GM19324 (cell line): ENCODE results near the gene THSD7B.

Source experiments
- ATAC-seq: cut with Tn5 transposase; IDR thresholded peaks from one replicate; pipeline ENCODE4 v1.9.1; 2021; ENCODE audit warnings: mild to moderate bottlenecking, moderate library complexity; ENCODE audit not compliant: unreplicated experiment, low FRiP score

THSD7B gene

DNA sequence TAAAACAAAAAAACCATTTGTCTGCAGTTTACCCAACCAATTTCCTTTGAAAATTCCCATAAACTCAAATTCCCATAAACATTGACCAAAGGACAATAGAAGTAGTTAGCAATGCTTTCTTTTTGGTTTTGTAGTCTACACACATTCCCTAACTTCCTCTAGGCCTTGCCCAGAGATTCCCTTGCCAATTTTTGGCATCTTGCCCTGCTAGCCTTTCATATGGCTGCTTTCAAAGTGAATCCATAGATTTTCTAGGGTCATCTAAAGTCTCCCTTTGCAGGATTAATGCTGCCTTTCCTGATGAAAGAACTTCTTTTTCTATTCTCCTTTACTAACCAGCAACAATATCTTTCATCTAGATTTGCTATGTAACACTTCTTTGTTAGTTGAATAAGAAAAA lies 33.4 kb downstream of the THSD7B start:
- no peak for ATAC-seq

DNA sequence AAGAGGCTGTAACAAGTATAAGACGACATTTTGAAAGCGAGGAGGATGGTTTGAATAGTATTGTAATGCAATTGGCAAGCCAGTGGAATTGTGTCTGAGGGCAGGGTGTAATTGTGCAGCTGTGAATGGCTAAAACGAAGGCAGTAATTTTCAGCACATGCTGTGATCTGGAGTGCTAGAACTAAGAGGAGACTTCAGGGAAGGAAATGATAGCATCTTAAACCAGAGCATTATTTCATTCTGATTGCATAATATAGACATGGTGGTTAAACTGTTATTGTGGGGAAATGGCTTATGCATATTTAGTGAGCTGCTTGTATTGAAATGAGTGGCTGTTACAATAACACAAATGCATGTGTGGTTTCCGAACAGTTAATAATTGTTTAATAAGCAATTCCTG lies 36.3 kb downstream of the THSD7B start:
- ATAC-seq, result no peak

DNA sequence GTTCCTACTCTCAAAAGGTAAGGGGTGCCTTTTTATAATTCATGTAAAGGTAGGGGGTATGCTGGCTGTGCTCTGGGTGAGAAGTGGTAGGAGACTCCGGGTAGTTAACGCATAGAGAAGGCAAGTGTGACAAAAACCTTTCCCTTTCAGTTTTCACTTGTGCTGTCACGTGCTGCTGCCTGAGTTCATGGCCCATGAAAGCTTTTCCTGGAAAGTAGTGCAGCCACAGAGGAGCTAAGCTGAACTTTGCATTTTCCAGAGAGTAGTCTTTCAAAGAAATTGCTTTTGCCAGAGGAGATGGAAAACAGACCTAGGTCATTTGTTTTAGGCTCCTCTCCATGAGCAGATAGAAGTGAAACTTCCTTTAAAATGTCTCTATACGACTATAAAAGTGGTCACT lies 44.7 kb downstream of the THSD7B start:
- ATAC-seq, result no peak

DNA sequence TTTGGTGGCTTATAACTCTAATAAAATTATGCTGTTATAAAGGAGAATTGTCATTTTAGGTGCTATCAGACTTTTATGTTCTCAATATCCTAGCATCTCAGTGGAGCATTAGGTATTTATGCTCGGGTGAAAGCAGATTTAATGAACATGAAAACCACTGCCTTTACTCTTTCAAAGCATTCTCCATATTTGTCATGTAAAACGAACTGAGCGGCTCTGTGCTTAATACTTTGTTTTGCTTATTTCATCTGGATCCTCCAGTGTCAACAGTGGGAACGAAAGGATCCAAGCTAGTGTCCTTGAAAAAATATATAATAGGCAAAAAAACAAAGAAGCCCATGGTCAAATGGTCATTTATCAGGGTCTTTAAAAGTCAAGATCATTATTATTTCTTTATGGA lies 53.5 kb downstream of the THSD7B start:
- ATAC-seq, result no peak

DNA sequence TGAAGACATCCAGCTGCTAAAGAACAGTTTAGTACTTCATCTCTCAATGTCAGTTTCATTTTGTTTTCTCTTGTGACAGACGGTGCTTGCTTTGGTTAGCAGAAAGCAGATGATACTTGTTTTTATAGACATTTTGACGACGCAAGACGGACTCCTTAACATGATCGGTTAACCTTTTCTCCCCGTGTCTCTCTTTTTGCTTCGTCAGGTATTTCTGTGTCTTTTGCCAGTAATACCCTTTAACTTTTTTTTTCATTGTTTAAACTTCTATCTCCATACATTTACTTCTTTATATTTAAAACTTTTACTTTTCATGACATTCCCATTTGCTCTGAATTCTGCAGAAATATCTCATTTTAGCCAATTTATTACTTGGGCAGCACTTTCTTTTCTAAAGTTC lies 57.9 kb downstream of the THSD7B start:
- no peak for ATAC-seq

DNA sequence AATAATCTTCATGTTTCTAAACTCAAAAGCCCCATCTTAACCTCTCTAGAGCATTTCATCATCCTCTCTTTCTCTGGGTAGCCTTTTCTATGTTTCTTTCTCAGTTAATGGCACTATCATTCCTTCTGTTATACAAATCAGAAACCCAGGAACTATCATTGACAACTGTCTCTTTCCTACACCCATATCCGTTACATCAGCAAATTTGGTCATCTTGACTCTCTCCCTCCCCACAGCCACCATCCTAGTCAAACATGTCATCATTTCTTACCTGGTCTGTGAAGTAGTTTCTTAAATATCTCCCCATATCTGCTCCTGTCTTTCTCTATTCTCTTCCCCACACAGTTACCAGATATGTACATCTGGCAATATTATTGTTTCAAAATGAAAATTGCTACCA lies 62.8 kb downstream of the THSD7B start:
- no peak for ATAC-seq

DNA sequence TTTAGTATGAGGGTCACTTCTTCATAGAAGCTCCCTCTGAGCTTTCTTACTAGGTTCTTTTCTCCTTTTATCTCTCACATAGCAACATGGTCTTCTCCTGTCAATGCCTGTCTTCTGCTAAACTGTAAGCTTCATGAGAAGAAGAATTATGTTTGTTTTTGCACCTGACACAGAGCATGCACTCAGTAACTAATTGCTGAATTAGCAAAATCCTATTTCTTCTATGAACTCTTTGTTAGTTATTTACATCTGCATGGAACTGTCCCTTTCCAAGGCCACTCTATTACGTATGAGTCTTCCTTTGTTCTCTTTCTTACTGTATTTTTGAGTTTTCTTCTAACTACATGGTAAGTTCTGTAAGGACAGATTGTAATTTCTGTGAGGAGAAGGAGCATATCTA lies 63.4 kb downstream of the THSD7B start:
- no peak for ATAC-seq

DNA sequence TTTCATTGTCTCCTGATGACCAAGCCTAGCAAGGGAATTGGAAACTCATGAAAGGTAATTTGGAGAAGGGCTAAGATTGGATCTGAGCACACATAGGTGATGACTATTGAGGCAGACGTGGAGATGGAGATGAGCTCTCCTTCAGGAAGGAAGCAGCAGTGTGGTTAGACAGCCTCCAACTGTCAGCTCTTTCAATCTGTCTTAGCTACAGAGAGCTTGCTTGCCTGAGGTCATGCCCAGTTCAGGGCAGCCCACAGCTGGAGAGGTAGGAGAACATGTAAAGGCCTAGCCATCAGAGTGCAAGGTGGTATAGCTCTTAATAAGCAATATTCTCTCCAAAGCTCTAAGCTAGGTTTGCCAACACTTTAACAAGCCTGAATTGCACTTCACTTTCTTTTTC lies 79.2 kb downstream of the THSD7B start:
- no peak for ATAC-seq

DNA sequence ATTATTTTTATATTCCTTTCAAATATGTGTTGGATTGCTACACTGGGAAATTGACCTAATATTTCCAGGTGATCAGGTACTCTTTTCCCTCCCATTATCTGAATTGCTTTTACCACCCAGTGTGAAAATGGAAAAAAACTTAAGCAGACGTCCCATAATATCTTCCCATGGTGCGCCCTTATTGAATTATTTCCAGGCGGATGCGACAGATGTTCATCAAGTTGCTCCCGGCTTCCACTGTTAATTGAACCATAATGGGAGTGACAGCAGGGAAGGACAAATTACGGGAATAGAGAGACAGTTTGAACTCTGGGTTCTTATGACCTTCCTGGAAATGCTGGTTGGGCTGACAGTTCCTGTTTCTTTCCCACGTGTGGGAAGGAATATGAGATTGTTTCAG lies 93.3 kb downstream of the THSD7B start:
- no peak for ATAC-seq

DNA sequence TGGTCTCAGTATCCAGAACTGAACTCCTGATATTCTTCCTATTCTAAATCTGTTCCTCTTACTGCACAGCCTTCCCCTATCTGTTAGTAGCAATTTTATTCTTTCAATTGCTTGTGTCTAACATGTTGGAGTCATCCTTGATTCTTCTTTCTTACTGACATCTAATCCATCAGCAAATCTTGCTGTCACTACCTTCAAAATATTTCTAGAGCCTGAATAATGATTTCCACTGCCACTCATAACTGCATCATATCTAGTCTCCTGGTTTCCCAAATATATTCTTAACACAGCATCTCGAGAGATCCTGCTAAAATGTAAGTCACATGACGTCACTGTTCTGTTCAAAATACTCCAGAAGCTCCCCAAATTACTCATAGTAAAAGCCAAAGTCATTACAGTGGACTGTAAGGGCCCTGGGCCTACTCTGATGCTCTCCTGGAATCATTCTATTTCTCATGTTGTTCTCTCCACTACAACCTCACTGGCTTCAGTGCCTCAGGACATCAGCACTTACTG lies 95.2 kb downstream of the THSD7B start:
- ATAC-seq, result no peak

DNA sequence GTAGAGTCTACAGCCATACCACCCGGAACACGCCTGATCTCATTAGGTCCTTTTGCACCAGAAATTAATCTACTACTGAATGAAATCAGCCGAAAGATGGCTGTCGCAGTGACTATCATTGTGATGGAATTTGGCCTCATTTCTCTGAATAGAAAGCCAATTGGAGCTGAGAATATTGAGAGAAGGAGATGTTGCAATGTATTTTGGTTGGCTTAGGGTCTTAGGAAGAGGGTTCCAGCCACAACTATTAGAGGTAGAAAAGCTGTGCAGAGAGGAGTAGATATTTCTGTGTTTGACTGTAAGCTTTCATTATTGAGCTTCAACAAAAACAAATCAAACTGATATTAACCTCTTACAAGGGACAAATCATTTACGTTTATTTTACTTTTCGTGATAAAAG lies 98.1 kb downstream of the THSD7B start:
- no peak for ATAC-seq

DNA sequence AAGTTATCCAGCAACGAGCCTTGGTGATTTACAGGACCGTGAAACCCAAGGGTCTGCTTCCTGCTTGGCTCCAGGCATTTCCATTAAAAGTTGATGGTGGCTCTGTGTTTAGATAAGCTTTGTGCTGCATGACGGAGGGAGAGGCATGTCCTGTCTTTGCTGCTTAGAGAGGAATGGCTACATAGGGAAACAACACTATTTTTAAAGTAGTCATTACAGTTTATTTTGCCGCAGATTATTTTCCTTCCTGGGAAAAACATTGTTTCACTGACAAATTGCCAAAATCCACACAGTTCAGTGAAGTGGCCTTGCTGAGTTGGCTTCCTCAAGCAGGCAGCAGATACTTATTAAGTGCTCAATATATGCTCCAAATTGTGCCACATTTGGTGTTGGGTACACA lies 98.5 kb downstream of the THSD7B start:
- no peak for ATAC-seq

DNA sequence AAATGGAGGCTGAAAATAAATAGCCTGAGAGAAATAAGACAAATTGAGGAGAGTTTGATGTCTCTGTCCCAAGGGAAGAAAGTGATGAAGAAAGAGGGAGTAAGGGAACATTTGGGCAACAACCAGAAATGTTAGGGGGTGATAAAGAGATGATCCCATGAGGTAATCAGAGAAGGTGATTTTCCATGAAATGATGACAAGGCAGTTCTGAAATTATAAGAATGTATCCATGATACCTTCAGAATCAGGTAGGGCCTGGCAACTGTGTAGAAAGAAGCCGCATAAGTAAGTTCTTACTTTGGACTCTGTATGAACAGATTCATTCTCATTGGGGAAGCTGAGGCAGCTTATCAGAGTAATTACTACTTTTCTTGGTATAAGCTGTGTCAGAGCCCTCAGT lies 106.1 kb downstream of the THSD7B start:
- ATAC-seq, result no peak

DNA sequence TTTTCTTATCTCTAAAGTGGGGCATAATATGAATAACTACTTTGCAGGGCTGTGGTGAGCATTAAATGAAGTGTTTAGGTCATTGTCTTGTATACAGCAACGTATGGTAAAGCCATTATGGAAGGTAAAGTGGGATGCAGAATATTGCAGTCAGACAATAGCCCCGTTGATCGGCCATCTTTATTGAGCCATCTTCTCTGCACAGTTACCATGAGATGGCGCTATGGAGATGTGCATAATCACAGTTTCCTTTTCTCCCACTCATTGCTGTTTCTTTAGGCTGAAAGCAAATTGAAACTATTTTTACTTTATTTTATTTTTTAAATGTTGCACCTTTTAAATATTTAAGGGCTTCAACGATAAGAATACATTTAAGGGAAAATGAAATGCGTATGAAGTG lies 108.9 kb downstream of the THSD7B start:
- ATAC-seq, result no peak

DNA sequence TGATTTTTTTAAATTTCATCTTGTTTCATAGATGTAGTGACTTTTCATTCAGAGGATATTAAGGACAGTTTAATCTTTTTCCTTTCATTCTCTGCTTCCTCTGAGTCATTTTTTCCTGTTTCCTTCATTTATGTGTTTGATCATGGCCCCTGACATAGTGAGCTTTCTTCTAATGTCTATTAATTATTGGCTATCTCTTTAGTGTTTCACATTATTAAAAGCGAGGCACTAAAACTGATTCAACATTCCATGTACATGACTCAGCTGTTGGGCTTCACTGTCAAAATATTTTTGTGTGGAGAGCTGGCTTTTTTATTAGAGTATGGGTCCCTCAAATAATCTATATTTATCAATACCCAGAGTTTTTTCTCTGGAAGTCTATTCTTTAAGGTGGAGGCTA lies 125.8 kb downstream of the THSD7B start:
- ATAC-seq, result no peak

DNA sequence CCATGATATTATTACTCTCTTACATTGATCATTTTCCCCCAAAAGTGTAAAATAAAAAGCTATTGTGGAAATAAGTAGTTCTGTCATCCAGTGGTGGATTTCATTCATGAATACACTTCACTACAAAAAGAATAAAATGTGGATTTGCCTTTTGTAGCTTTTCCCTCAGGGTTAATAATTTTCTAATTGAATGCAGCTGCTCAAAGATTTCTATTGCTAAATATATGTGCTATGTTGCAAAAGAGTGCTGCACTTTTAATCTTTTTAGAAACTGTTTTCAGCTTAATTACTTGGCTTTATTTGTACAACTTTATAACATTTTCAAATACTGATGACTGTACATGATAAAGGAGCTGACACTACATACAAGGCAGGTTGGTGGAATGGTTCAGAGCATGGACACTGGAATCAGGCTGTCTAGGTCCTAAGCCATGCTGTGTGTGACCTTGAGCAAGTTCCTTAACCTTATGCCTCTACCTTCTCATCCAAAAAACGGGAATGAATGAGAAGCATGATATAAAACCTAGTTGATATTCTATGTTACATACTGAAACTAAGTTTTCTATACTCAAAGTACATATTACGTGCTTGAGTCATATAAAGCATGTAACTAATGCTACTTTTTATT lies 128.8 kb downstream of the THSD7B start:
- ATAC-seq, result no peak

DNA sequence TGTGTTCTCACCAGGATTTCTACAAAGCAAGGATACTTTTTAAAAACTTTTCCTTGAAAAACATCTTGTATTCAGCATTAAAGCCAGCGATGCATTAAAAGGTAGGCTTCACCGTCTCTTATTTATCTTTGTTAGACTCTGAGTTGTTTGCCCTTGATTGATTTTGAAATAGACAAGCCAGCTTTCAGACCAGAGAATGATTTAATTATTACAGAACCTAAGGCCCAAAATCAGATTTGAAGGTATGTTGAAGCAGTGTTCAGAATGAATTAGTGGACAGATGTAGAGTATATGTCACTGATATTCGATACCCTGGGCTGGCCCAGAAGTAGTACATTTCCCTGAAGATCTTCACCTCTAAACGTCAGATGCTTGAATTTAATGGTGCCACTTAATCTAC lies 136.4 kb downstream of the THSD7B start:
- ATAC-seq, result no peak

DNA sequence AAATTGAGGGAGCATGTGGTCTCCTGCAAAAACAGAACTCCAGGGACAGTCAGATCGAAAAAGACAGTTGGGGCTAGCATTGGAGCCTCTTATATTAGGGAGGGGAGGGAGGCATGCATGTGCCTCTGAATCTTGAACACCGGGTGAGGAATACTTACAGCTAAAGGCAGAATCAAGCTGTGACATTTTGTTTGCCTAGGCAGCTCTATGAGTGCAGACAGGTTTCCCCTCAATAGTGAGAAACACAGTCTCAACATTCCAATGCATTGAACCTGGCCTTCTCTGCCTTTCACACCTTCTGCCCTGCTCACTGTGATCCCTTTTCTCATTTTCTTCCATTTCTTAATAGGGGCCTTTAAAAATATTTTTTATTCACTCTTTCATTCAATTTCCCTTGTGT lies 140.4 kb downstream of the THSD7B start:
- ATAC-seq, result no peak

DNA sequence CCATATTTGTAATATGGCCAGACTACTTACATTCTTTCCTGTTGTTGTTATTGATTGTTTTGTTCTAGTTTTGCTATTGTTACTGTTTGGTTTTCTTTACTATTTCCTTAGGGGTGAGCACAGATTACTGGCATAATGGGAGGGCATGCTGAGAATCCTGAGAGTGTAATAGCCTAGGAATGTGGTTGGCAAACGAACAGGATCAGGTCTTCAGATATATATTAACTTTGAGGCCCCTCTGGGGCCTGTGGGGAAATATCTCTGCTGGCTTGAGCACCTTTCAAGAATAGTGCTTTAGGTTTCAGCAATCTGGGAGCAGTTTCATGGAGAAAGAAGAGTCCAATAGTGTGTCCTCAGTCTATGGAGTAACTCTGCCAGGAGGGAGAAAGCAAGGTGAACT lies 144.4 kb downstream of the THSD7B start:
- no peak for ATAC-seq

DNA sequence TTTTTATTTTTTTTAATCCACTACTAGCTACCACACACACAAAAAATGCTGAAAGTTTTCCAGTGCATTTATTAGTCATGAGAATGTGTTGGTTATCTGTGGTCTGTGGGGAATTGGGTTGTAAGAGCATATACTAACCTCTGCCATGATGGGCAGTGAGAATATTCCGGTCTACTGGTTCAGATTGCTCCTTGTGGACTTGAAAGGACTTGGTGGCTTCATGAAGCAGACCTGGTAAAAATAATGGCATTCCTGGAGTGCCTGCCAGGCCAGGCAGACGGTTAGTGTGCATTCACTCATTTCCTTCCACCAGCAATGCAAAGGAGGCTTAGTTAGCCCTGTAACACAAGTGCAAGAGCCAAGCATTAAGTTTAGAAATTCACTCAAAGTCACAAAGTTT lies 150.8 kb downstream of the THSD7B start:
- ATAC-seq, result no peak

DNA sequence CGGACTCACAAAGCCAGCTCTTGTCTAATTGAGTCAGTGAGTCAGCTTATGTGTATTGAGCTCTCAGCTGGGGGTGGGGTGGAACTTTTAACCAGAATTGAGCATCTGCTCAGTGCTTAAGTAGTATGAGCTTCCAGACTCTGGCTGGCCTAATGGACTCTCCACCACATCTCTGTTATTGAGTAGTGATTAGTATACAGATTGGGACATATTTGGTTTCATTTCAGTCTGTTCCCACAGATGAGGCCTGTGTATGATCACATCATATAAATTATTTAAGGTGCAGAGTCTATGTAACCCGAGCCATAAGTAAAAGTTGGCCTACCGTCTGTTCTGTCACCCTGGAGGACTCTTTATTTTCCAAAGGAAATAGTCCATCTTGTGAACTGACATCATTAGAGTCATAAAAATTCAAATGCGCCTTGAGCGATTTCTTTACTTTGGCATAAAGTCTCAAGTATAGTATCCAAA lies 152.1 kb downstream of the THSD7B start:
- ATAC-seq, result no peak

DNA sequence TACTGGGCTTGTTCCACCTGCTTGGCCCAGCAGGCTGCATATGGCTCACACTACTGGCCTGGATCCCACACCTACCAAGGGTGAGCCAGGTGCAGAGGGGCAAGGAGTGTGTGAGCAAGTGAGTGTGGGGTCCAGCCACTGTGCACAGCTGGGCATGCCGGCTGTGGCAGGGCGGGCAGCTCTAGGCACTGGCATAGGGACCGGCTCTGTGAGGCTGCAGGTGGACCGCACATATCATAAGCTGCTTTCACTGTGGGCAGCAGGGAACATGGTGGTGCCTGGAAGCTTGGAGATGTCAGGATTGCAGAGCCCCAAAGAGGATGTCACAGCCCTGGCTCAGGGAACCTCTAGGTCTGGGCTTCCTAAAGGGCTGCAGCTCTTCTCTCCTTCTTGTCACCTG lies 154.3 kb downstream of the THSD7B start:
- ATAC-seq, result no peak
